Calu3 (cell line): ENCODE measurements around the gene PLEKHM2. TPM values are rescaled to one million over a fixed set of nuclear protein-coding genes. Genes with fewer than 3 reads are reported as not detected.
A peak's percentile ranks its signal among the peaks of the same experiment; 100 is the strongest.

ENCODE experiments used
- BruUV-seq: library from RNA; stranded (reverse); fragments of 400-500 nt; replicated peaks from 2 replicates; lab custom pipeline; 2021; lab: Mats Ljungman, UMichigan
- CTCF ChIA-PET: fragments of 300-600 bp; sonication (Branson Sonifier 250); formaldehyde crosslinking; loops from one replicate; lab custom pipeline; 2022; ENCODE audit warnings: antibody characterized with exemption; lab: Charles Lee
- DNase-seq: peaks from one replicate; pipeline ENCODE4 v3.0.0; 2022
- H3K27ac Mint-ChIP-seq: one replicate; pipeline ENCODE4 v1.8.0; 2022; ENCODE audit warnings: mixed read lengths; ENCODE audit not compliant: unreplicated experiment
- H3K27me3 Mint-ChIP-seq: one replicate; pipeline ENCODE4 v1.8.0; 2022; ENCODE audit warnings: mixed read lengths; ENCODE audit not compliant: unreplicated experiment
- H3K36me3 Mint-ChIP-seq: one replicate; pipeline ENCODE4 v1.8.0; 2022; ENCODE audit warnings: mild to moderate bottlenecking, moderate library complexity, mixed read lengths; ENCODE audit not compliant: insufficient read depth, unreplicated experiment
- H3K4me1 Mint-ChIP-seq: one replicate; pipeline ENCODE4 v1.8.0; 2022; ENCODE audit warnings: mild to moderate bottlenecking, low read depth, mixed read lengths; ENCODE audit not compliant: unreplicated experiment
- H3K4me3 Mint-ChIP-seq: one replicate; pipeline ENCODE4 v1.8.0; 2022; ENCODE audit warnings: mild to moderate bottlenecking, low read depth, moderate library complexity, mixed read lengths; ENCODE audit not compliant: unreplicated experiment
- H3K9me3 Mint-ChIP-seq: one replicate; pipeline ENCODE4 v1.8.0; 2022; ENCODE audit warnings: low read depth, mixed read lengths; ENCODE audit not compliant: unreplicated experiment
- intact Hi-C: fragments of 100-400 bp; cut with micrococcal nuclease; formaldehyde crosslinking; loops from one replicate; pipeline ENCODE4 v1.10.0; 2022; ENCODE audit not compliant: unreplicated experiment
- total RNA-seq: library from RNA; stranded (reverse); gene quantifications from 2 replicates; pipeline ENCODE4 v1.2.3, GENCODE V29; 2022
- TF ChIP-seq, protein P1 (sequence below): fragments of 200-600 bp; IDR thresholded peaks from one replicate; pipeline ENCODE4 v1.8.0; 2022; ENCODE audit warnings: antibody characterized with exemption; ENCODE audit not compliant: unreplicated experiment

PLEKHM2 gene
- total RNA-seq, 1 experiment from 2014 or later = 30.4 TPM

DNA sequence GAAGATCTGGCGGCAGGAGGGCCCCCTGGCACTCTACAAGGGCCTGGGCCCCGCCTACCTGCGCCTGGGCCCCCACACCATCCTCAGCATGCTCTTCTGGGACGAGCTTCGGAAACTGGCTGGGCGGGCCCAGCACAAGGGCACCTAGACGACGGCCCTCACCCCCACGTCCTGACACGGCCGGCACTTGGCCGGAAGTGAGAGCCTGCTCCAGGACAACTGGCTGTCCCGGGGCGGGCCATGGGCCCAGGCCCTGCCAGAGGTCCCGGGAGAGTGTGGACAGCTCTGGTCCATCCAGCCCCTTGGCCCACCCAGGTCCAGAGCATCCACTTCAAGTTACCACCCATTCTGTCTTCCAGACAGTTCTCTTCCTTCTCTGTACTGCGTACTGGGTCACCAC lies 55.1 kb downstream of the PLEKHM2 start:
- no peak for DNase-seq
- Mint-ChIP-seq H3K27ac (no peak overlapping the region), H3K4me1 (peaks cover 9% of the 10 kb centered on the region), H3K4me3 (no peak overlapping the region), H3K9me3 (no peaks in the 10 kb centered on the region), H3K36me3 (peaks cover 6% of the 10 kb centered on the region), H3K27me3 (no peaks in the 10 kb centered on the region)
- CTCF ChIA-PET = interaction anchor here (1.1 kb wide), 1 partner anchor 153 kb away, joined by 3 read pairs; no protein-coding TSS in a partner anchor
- intact Hi-C loops = no loop called here
- no TSS peak for BruUV-seq
- TF ChIP-seq, protein P1, sequence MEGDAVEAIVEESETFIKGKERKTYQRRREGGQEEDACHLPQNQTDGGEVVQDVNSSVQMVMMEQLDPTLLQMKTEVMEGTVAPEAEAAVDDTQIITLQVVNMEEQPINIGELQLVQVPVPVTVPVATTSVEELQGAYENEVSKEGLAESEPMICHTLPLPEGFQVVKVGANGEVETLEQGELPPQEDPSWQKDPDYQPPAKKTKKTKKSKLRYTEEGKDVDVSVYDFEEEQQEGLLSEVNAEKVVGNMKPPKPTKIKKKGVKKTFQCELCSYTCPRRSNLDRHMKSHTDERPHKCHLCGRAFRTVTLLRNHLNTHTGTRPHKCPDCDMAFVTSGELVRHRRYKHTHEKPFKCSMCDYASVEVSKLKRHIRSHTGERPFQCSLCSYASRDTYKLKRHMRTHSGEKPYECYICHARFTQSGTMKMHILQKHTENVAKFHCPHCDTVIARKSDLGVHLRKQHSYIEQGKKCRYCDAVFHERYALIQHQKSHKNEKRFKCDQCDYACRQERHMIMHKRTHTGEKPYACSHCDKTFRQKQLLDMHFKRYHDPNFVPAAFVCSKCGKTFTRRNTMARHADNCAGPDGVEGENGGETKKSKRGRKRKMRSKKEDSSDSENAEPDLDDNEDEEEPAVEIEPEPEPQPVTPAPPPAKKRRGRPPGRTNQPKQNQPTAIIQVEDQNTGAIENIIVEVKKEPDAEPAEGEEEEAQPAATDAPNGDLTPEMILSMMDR = no peak

DNA sequence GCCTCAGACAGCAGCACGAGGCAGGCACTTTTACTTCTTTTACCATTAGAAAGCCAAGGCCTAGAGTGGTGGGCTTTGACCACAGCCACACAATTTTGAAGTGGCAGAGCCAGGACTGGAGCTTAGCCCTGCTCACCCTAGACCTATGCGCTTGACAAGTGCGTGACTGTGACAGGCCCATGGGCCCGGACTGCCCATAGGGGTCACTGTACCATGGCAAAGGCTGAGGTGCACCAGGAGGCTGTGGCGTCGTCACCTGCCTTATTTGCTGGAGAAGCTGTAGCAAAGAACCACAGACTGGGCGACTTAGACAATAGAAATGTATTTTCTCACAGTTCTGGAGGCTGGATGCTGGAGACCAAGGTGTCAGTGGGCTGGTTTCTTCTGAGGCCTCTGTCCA lies 55.6 kb downstream of the PLEKHM2 start:
- H3K27ac Mint-ChIP-seq = no peak overlapping the region
- peaks cover 6% of the 10 kb centered on the region for H3K36me3 Mint-ChIP-seq
- H3K9me3 Mint-ChIP-seq = no peaks in the 10 kb centered on the region
- DNase-seq = no peak
- H3K4me1 Mint-ChIP-seq = peaks cover 9% of the 10 kb centered on the region
- H3K4me3 Mint-ChIP-seq = no peak overlapping the region
- intact Hi-C loops = loop anchor here (5.0 kb wide), 1 partner anchor 142 kb away; no protein-coding TSS in a partner anchor
- TF ChIP-seq, protein P1 = no peak
- BruUV-seq = no TSS peak
- no peaks in the 10 kb centered on the region for H3K27me3 Mint-ChIP-seq
- CTCF ChIA-PET = interaction anchor here (1.1 kb wide), 1 partner anchor 154 kb away, joined by 3 read pairs; no protein-coding TSS in a partner anchor

DNA sequence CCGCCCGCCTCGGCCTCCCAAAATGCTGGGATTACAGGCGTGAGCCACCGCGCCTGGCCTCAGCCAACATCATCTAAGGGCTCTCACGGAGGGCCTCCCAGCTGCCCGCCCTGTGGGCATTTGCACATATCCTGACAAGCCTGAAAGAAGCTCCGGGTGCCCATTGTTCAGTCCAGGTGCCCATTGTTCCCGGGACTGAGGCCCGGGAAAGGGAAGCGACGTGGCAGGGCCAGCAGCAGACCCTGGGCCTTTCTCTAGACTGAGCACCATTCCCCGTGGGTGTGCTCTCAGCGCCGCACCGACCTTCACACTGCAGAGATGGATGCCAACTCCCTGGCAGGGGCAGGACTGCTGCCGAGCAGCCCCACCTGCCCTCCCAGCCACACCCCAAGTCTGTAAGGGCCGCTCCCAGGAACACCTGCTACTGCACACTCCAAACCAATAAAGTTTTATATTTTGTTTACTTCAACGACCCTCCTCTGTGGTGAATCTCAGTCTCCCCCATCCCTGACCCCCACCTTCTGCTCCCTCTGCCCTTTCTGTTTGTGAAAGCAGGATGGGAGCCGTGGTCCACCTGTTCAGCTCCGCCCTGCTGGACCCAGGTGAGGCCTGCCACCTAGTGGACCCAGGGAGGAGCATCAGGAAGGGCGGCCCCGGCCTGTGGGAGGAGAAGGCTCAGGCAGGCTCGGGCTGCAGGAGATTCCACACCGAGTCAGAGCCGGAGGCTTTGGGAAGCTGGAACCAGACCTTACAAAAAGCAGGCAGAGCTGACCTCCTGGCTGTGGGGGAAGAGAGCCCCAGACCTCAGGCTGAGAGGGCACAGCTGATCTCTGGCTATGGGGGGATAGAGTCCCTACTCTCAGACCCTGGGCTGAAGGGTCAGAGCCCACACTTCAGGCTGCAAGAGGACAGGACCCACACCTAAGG lies 57.1 kb downstream of the PLEKHM2 start:
- CTCF ChIA-PET = interaction anchor here (1.1 to 1.2 kb wide), 3 partner anchors 13 to 418 kb away, joined by 3 to 7 read pairs (median 3); no protein-coding TSS in a partner anchor
- intact Hi-C loops = loop anchor here (5.0 kb wide), 1 partner anchor 144 kb away; no protein-coding TSS in a partner anchor
- DNase-seq = peak; percentile 85
- no peaks in the 10 kb centered on the region for H3K27me3 Mint-ChIP-seq
- no peak overlapping the region for H3K4me3 Mint-ChIP-seq
- peaks cover 6% of the 10 kb centered on the region for H3K36me3 Mint-ChIP-seq
- BruUV-seq = no TSS peak
- no peaks in the 10 kb centered on the region for H3K9me3 Mint-ChIP-seq
- H3K27ac Mint-ChIP-seq = no peak overlapping the region
- H3K4me1 Mint-ChIP-seq = peaks cover 9% of the 10 kb centered on the region
- TF ChIP-seq, protein P1 = no peak

DNA sequence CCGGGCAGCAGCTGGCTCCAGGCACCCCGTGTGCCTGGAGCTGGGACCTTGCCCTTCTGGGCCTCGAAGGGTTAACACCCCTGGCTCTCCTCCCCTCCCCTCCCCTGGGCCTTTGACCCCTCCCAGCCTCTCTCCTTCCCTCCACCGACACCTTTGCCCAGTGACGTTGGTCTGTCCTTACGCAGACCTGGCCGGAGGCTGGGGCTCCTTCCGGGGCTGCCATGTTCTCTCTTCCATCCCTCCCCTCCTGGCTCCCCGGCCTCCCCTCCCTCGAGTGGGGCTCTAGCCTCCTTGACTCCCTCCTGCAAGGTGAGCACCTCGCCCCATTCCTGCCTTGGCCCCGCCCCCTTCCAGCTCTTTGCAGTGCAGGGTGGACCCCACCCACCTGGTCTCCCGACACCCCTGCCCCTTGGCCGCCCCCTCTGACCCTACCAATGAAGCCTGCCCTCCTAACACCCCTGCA lies 58.2 kb downstream of the PLEKHM2 start, which contains the start of gene TMEM82:
Gene TMEM82 (plus strand): TSS at position 161 of the 463 bp plus-strand sequence. CDS start 61 bp downstream, at position 222.
- intact Hi-C loops = loop anchor here (5.0 kb wide), 1 partner anchor 145 kb away; no protein-coding TSS in a partner anchor
- no peak for DNase-seq
- Mint-ChIP-seq H3K4me3 (no peak within 1 kb of the TSS), H3K9me3 (no peaks in the 10 kb centered on the region), H3K4me1 (peaks cover 9% of the 10 kb centered on the region), H3K27me3 (no peaks in the 10 kb centered on the region), H3K27ac (no peak within 1 kb of the TSS), H3K36me3 (peaks cover 6% of the 10 kb centered on the region)
- BruUV-seq = no TSS peak
- CTCF ChIA-PET = no interaction called here
- TF ChIP-seq, protein P1 = no peak
